ENCODE data around the gene BNC2.

GRCh38 chr9:16817514-16817913 lies 53.0 kb downstream of the BNC2 start:
- TF ChIP-seq POLR2A (IDR thresholded peaks at IDR 0.05), result no peak
- no peak for TF ChIP-seq CTCF (IDR thresholded peaks at IDR 0.05)
